HFFc6 (cell line): ENCODE results near the gene AMPD2. TPM values are rescaled to one million over a fixed set of nuclear protein-coding genes. Genes with fewer than 3 reads are reported as not detected.

Experiments
- DNase-seq: peaks from one replicate; pipeline ENCODE4 v3.0.0-alpha.2; 2018
- H3K27ac Mint-ChIP-seq: 2 replicates; pipeline ENCODE4 v1.8.0; 2020; ENCODE audit warnings: mild to moderate bottlenecking, mixed read lengths
- H3K27me3 Mint-ChIP-seq: 2 replicates; pipeline ENCODE4 v1.8.0; 2021; ENCODE audit warnings: mild to moderate bottlenecking, moderate library complexity, mixed read lengths; ENCODE audit not compliant: insufficient read depth
- H3K36me3 Mint-ChIP-seq: 2 replicates; pipeline ENCODE4 v1.8.0; 2021; ENCODE audit warnings: low read depth, mixed read lengths
- H3K4me1 Mint-ChIP-seq: 2 replicates; pipeline ENCODE4 v1.8.0; 2020; ENCODE audit warnings: low read depth, mixed read lengths
- H3K4me3 Mint-ChIP-seq: 2 replicates; pipeline ENCODE4 v1.8.0; 2020; ENCODE audit warnings: mild to moderate bottlenecking, moderate library complexity, mixed read lengths
- H3K9me3 Mint-ChIP-seq: 2 replicates; pipeline ENCODE4 v1.8.0; 2020; ENCODE audit warnings: mild to moderate bottlenecking, mixed read lengths
- total RNA-seq, 6 experiments: library from RNA; stranded (reverse); fragmentation: NEBNext Ultra II Directional; extraction: Animal tissue kit (Norgen Biotek cat#: 25700); gene quantifications; 2 replicates in 1 of 6; 3 replicates in 5 of 6; pipeline ENCODE4 v1.2.3, GENCODE V29; 2021
- TF ChIP-seq, protein P1 (sequence below): fragments of 200-600 bp; sonication (generic); IDR thresholded peaks from 2 replicates; pipeline ENCODE4 v1.5.0; 2021; ENCODE audit warnings: antibody characterized with exemption, mild to moderate bottlenecking

AMPD2 gene
- total RNA-seq, 6 experiments from 2014 or later, result 127 to 172 (median 139) TPM

DNA sequence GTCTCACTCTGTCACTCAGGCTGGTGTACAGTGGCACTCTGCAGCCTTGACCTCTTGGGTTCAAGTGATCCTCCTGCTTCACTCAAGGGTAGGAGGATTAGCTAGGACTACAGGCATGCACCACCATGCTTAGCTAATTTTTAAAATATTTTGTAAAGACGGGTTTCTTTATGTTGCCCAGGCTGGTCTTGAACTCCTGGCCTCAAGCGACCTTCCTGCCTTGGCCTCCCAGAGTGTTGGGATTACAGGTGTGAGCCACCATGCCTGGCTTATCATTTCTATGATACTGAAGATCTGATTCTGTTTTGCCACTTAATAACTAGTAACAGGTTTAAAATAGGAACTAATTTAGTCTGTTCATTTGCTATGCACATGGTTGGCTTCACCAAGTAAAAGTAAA, 37.6 kb upstream of the AMPD2 start:
- no peak for DNase-seq
- TF ChIP-seq, protein P1, sequence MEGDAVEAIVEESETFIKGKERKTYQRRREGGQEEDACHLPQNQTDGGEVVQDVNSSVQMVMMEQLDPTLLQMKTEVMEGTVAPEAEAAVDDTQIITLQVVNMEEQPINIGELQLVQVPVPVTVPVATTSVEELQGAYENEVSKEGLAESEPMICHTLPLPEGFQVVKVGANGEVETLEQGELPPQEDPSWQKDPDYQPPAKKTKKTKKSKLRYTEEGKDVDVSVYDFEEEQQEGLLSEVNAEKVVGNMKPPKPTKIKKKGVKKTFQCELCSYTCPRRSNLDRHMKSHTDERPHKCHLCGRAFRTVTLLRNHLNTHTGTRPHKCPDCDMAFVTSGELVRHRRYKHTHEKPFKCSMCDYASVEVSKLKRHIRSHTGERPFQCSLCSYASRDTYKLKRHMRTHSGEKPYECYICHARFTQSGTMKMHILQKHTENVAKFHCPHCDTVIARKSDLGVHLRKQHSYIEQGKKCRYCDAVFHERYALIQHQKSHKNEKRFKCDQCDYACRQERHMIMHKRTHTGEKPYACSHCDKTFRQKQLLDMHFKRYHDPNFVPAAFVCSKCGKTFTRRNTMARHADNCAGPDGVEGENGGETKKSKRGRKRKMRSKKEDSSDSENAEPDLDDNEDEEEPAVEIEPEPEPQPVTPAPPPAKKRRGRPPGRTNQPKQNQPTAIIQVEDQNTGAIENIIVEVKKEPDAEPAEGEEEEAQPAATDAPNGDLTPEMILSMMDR, result no peak
- no peak overlapping the region for H3K4me3 Mint-ChIP-seq
- H3K27me3 Mint-ChIP-seq, result no peaks in the 10 kb centered on the region
- H3K27ac Mint-ChIP-seq, result no peak overlapping the region
- H3K36me3 Mint-ChIP-seq, result peaks cover 38% of the 10 kb centered on the region
- no peaks in the 10 kb centered on the region for H3K9me3 Mint-ChIP-seq
- peaks cover 18% of the 10 kb centered on the region for H3K4me1 Mint-ChIP-seq

DNA sequence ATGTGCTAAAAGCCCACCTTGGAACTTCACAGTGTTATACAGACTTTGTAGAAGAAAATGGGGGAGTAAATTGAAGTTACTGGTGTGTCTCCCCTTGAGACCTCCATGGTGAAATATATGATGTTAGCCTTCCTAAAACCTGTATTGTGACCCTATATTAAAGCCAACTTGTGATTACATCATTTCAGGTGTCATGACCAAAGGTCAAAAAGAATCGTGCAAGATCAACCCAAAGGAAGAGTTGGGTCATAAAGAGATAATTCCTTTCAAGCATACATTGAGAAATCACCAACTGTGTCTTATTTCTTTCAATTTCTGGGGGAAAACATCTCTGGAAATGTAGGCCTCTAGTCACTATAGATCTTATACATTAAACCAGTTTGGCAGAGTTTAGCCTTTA, 34.9 kb upstream of the AMPD2 start:
- Mint-ChIP-seq H3K27me3 (no peaks in the 10 kb centered on the region), H3K4me1 (no peaks in the 10 kb centered on the region), H3K27ac (no peak overlapping the region), H3K4me3 (no peak overlapping the region), H3K9me3 (no peaks in the 10 kb centered on the region), H3K36me3 (peaks cover 46% of the 10 kb centered on the region)
- TF ChIP-seq, protein P1, result no peak
- no peak for DNase-seq

DNA sequence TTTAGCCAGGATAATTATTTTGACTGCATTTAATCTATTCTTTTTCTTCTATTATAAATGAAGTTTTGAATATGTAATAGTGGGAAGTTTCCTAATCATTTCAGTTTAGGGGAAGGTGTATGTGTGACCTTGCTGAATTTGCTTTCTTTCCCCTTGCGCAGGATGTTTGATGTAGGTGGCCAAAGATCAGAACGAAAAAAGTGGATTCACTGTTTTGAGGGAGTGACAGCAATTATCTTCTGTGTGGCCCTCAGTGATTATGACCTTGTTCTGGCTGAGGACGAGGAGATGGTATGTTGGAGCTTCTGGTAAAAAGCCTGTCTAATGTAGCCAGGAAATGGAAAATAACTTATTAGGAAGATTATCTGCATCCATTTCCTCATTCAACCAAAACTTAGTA, 33.6 kb upstream of the AMPD2 start:
- no peaks in the 10 kb centered on the region for H3K27me3 Mint-ChIP-seq
- H3K4me1 Mint-ChIP-seq, result no peaks in the 10 kb centered on the region
- peaks cover 46% of the 10 kb centered on the region for H3K36me3 Mint-ChIP-seq
- DNase-seq, result no peak
- H3K4me3 Mint-ChIP-seq, result no peak overlapping the region
- no peaks in the 10 kb centered on the region for H3K9me3 Mint-ChIP-seq
- H3K27ac Mint-ChIP-seq, result no peak overlapping the region
- TF ChIP-seq, protein P1, result no peak

DNA sequence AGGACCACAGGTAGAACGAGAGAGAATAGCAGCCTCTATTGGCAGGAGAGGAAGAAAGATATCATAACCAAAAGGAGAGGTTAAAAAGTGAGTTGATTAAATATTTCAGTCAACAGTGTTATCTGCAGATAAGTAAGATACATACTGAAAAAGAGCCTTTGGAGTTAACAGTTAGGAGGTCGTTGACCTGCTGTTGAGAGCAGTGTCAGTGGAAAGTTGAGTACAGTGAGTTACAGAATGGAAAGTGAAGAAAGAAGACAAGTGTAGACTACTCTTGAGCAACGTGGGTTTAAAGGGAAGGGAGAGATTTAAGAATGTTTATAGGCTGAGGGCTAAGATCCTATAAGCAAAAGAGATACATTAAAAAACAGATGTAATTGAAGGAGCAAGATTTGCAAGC, 30.5 kb upstream of the AMPD2 start:
- DNase-seq, result no peak
- Mint-ChIP-seq H3K27ac (no peak overlapping the region), H3K27me3 (no peaks in the 10 kb centered on the region; the same call in 1 of the 2 replicates), H3K9me3 (no peaks in the 10 kb centered on the region), H3K36me3 (peaks cover 65% of the 10 kb centered on the region), H3K4me3 (no peak overlapping the region), H3K4me1 (peaks cover 26% of the 10 kb centered on the region)
- TF ChIP-seq, protein P1, result no peak

DNA sequence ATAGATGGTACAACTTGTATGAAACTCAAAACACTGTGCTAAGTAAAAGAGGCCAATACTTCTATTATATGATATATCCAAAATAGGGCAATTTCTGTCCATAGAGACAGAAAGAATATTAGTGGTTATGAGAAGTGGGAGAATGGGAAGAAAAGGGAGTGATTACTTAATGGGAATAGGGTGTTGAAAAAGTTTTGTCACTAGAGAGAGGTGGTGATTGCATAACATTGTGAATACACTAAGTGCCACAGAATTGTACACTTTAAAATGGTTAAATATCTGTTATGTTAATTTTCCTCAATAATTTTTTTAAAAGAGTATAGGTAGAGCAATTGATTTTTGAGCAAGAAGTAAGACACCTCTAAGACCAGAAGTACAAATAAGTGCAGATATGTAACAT, 30.0 kb upstream of the AMPD2 start:
- no peak overlapping the region for H3K4me3 Mint-ChIP-seq
- H3K27me3 Mint-ChIP-seq, result no peaks in the 10 kb centered on the region; the same call in 1 of the 2 replicates
- peaks cover 61% of the 10 kb centered on the region for H3K36me3 Mint-ChIP-seq
- peaks cover 31% of the 10 kb centered on the region for H3K4me1 Mint-ChIP-seq
- DNase-seq, result no peak
- no peaks in the 10 kb centered on the region for H3K9me3 Mint-ChIP-seq
- TF ChIP-seq, protein P1, result no peak
- no peak overlapping the region for H3K27ac Mint-ChIP-seq

DNA sequence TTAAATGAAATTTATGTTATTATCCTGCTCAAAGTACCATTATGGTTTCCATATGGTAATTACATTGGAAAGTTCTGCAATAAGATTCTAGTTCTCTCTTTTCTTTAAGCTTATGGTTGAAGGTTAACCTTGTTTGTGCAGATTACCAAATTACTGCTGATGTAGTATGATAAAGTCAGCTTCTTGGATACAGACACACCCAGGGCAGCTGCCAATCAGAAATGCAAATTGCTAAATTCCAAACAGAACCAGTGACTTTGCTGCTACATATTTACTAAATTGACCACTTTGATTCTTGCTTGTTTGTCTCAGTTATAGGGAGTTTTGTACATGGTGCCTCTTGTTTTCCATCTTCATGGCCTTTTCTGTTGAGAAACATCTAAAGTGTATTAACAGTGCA, 26.7 kb upstream of the AMPD2 start:
- H3K4me1 Mint-ChIP-seq, result peaks cover 48% of the 10 kb centered on the region
- H3K4me3 Mint-ChIP-seq, result no peak overlapping the region
- DNase-seq, result no peak
- no peaks in the 10 kb centered on the region; the same call in 1 of the 2 replicates for H3K27me3 Mint-ChIP-seq
- H3K9me3 Mint-ChIP-seq, result no peaks in the 10 kb centered on the region
- no peak overlapping the region for H3K27ac Mint-ChIP-seq
- TF ChIP-seq, protein P1, result no peak
- H3K36me3 Mint-ChIP-seq, result peaks cover 41% of the 10 kb centered on the region
